ENCODE results near the gene TMEM169.
"Not testable (repeated sequence)": the region's sequence is repeated elsewhere in the genome, so short reads cannot be mapped to it uniquely, and the experiment has no call there.

The TMEM169 gene

DNA sequence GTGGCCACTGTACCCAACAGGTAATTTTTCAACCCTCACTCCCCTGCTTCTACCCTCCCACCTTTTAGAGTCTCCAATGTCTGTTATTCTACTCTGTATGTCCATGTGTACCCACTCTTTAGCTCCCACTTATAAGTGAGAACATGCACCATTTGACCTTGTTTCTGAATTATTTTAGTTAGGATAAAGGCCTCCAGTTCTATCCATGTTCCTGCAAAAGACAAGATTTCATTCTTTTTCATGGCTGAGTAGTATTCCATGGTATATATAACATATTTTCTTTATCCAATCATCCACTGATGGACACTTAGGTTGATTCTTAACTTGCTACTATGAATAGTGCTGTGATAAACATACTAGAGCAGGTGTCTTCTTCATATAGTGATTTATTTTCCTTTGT is 9.2 kb upstream of the TMEM169 start:
- no peak for DNase-seq

DNA sequence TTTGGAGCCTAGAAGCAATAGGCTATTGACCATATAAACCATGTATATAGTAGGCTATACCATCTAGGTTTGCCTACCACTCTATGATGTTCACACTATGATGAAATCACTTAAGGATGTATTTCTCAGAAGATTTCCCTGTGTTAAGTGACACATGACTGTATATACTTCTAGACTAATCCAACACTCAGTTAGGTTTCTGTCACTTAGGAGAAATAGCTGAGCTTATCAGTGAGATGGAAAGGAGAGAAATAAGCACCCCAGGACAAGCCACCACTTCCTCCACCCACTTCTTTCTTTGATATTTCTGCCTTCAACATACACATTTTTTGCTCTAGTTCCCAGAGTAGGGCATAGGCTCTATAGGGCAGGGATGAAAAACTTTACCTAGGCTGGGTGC is 7.9 kb upstream of the TMEM169 start:
- DNase-seq: no peak

DNA sequence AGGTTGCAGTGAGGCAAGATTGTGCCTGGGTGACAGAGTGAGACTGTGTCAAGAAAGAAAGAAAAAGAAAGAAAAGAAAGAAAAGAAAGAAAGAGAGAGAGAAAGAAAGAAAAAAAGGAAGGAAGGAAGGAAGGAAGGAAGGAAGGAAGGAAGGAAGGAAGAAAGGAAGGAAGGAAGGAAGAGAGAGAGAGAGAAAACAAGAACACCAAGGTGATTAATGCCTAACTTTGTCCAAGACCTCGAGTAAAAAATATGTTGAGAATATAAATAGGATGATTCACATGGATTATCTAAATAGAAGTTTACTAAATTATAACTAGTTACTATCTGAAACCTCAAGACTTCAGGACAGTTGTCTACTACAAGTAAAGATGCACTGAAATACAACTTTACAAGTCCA is 7.3 kb upstream of the TMEM169 start:
- no peak for DNase-seq

DNA sequence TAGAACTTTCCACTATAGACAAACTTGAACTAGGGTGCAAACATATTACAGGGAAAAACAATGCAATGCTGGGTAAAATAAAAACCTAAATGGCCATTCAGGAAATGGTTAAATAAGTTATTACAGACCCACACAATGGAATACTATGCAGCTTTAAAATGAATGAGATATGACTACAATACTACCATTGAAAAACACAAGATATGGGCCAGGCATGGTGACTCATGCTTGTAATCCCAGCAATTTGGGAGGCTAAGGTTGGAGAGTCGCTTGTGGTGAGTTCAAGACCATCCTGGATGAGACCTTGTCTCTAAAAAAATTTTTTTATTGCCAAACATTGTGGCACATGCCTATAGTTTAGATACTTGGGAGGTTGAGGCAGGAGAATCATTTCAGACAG is 6.9 kb upstream of the TMEM169 start:
- no peak for DNase-seq

DNA sequence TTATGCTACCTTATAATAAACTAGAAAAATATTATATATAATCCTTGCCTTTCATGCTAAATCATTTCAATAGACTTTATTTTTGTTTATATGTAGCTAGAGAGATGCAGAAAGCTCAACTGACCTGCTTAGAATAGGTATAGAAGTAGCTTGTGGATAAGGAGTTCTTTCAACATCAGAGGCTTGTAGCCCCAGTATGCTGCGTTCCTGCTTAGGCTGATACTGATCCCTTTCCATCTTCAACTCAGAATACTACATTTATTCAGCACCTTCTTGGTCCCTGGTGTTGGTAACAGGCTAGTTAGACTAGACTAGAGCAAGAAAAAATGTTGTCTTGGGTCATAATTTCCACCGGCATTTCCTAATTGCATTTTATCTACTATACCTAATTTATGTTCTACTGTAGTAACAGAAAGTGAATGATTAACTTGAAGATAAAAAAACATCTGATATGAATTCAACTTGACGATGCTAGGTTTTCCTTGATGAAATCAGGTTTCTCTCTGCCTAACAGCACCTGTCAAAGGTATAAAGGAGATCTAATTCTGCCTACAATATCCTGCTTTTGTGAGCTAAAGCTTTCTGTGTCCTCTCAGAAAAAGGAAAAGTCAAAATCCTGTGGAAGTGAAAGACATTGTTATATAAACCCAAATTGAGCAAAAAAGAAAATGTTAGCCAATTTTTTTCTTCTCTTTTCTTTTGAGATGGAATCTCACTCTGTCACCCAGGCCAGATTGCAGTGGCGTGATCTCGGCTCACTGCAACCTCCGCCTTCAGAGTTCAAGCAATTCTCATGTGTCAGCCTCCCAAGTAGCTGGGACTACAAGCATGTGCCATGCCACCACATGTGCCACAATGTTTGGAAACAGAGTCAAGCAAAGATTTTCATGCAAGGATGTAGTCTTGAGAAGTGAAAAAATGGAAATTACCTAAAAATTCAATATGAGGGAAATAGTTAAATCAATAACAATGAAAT is 5.9 kb upstream of the TMEM169 start:
- DNase-seq: no peak

DNA sequence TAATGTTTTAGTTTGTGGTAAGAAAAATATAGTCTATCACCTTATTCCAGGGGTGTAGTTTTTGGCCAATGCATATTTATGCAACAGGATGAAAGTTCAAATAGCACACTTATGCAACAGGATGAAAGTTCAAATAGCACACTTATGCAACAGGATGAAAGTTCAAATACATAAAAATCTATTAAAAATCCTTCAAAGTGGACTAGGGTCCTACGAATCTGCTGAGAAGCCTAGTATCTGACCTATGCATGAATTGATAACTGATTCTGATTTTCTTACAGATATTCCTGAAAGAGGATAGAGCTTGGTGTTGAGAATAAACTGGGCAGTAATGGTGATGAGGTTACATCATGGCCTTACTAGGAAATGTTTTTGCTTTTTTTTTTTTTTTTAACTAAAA is 2.9 kb upstream of the TMEM169 start:
- DNase-seq: no peak

DNA sequence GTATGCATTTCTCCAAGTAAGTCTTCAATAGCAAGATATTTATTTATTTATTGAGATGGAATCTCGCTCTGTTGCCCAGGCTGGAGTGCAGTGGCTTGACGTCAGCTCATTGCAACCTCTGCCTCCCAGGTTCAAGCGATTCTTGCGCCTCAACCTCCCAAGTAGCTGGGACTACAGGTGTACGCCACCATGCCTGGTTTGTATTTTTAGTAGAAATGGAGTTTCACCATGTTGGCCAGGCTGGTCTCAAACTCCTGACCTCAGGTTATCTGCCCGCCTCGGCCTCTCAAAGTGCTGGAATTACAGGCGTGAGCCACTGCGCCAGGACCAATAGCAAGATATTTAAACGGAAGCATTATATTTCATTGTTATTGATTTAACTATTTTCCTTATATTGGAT is 1.7 kb upstream of the TMEM169 start:
- not testable (repeated sequence) for DNase-seq

DNA sequence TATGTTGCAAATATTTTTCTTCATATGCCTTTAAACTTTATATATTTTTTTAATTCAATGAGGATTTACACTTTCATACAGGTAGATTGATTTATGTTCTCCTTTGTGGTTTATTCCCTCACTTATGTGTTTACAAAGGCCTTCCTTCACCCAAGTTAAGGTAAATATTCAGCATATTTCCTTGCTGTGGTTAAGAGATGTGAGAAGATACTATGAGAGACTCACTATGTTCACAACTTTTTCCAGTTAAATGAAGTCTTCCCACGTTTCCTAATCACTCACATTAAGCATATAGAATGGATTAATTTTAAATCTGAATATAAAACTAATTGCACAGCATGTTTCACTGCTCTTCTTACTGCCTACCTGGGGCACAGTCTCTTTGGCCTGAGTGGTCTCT is 707 bp upstream of the TMEM169 start:
- DNase-seq: no peak

DNA sequence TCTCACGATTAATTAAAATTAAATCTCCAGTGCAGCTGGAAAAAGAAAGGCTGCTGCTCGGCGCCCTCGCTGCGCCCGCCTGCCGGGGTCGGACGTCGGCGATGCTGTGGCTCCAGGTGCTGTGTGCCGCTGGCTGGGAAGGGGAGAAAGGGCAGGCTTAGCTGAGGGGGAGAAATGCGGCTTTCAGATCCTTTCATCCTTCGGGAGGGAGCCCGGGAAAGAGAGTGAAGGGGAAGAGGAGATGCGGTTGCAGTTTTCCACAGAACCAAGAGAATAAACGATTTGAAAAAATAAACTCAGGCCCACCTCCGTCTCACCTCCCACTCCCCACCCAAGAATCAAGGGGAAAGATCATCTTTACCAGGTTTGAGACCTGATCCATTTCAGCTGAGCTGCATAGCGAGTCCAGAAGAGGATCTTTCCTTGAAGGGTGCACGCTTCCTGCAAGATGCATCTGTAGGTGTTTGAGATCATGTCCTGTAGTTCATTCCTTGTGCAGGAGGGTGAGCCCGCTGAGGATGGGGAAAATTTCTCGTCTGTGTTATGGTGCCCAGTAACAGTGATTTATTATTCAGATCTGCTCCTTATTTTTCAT is 495 bp downstream of the TMEM169 start:
- DNase-seq: no peak

DNA sequence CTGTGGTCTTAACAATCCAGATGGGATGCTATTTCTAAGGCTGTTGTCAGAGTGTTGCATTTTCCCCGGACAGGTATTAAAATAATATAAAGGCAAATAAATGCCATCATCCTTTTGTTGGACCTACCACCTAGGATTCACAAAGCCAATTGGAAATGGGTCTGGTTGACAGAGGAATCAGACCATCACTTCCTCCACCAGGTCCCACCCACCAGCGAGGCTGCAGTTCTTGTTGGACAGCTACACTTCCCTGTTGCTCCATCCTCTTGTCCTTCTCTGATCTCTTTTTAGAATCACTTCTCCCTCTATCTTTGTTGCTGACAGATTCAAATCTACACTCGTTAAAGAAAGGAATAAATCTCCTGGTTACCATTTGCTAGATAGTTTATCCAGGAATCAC is 1.1 kb downstream of the TMEM169 start:
- DNase-seq: no peak

DNA sequence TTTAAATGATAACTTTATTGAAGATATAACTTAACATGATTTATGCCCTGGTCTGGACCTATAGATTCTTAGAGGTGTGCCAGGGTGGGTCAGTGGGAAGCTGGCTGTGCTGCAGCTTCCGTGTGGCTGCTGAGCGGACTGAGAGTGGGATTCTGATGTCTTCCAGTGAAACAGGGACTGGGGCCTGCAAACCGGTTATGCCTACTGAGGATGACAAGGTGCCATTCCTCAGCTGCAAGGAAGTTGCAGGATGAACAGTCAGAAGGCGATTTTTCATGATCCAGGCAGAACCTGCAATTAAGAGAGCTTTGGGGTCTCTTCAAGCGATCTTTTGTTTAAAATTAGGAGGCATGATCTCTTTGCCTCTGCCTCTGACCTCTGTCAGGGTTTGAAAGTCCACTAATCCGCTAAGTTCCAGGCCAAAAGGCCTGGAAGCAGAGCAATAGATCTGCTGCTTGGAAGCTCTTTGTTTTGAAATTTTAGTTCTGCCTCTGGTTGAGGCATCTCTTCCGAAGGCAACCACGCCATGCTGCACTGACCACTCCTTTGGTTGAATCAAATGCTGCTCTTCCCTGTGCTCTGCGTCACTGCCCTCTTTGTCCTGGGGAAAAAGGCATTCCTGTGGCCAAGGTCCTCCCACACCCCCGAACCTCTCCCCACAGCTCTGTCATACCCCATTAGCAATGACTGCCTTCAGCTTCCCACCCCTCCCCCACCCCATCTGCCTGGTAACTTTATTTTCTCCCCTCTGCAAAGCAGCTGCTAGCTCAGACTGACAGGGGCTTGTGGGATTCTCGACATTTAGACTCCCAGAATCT is 2.0 kb downstream of the TMEM169 start:
- no peak for DNase-seq

DNA sequence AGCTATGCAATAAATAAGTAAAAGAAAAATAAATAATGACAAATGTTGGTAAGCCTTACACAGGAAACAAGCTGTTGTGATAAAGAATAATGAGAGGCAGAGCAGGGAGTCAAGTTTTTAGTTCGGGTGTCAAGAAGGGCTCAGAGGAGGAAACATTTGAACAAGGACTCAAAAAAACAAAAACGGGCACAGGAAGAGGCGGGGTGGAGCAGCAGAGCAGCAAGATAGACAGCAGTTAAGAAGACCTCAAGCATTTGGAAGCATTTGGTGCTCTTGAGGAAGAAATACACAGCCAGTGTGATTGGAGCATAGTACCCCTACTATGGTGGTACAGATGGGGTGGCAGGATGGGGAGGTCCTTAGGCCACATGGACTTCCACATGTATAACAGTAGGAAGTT is 2.8 kb downstream of the TMEM169 start:
- DNase-seq: no peak

DNA sequence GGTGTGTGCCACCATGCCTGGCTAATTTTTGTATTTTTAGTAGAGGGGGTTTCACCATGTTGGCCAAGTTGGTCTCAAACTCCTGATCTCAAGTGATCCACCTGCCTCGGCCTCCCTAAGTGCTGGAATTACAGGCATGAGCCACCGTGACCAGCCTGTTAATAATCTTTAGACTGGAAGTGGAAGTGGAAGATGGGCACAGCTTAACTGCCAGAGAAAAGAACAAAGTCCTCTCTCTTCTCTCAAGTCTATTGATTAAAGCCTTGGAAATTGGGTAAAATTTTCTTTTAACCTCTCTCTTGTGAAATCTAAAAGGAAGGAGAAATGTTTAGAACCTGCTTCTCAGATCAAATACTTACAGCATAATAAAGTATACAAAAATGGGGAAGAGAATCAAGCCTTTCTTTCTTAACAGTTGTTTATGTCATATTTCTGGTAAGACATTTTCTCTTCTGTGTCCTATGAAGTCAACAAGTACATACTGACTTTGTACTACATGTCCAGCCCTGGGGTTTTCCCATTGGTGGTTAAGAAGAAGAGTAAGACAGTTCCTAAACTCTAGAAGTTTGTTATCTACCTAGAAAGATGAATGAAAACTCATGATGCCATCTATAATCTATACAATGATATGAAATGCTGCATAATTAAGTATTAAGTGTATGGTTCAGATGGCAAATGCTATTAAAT is 4.6 kb downstream of the TMEM169 start:
- DNase-seq: no peak

DNA sequence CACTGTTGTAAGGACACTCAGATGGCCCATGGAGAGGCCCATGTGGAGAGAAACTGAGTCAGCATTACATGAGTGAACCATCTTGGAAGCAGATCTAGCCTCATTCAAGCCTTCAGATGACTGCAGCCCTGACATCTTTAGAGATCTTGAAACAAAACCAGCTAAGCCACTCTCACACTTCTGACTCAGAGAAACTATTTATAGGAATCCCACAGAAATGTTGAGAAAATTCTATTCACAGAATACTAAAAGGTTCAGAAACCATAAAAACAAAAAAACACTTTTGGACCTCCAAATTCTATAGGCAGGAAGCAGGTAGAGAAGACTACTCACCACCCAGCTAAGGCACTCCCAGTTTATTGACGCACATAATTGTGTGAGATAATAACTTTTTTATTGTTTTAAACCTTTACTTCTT is 8.7 kb downstream of the TMEM169 start:
- no peak for DNase-seq

DNA sequence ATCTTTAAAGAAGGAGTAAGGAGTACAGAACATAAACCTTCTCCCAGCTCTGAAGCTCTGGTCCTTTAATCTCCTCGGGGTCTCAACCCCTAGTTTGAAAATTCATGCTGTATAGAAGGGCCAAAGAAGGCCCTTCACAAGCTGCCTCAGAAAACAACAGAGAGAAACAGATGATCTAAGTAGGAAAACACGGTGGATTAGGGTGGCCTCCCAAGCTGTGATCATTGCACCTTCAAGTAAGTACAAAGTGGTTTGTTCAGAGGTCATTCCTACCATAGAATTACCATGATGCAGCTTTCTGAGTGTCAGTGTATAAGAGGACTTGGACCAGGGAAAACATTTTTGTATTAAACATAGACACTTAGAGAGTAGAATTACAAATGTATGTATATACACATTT is 10.9 kb downstream of the TMEM169 start:
- no peak for DNase-seq

DNA sequence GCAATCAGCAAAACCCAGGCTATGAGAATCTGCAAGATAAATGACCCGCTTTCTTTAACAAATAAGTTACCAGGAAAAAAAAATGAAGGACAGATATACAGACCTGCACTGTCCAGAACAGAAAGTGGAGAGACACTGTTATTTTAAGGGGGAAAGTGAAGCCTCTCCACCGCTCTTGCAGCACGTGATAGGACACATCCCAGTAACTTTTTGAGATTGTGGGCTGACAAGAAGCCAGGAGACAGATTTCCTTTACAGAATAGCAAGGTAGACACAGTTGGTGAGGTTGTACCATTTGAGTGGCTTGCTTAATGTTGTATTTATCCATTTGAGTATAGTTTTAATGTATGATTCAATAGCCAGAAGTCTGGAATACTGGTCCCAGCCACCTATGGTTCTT is 13.0 kb downstream of the TMEM169 start:
- no peak for DNase-seq

DNA sequence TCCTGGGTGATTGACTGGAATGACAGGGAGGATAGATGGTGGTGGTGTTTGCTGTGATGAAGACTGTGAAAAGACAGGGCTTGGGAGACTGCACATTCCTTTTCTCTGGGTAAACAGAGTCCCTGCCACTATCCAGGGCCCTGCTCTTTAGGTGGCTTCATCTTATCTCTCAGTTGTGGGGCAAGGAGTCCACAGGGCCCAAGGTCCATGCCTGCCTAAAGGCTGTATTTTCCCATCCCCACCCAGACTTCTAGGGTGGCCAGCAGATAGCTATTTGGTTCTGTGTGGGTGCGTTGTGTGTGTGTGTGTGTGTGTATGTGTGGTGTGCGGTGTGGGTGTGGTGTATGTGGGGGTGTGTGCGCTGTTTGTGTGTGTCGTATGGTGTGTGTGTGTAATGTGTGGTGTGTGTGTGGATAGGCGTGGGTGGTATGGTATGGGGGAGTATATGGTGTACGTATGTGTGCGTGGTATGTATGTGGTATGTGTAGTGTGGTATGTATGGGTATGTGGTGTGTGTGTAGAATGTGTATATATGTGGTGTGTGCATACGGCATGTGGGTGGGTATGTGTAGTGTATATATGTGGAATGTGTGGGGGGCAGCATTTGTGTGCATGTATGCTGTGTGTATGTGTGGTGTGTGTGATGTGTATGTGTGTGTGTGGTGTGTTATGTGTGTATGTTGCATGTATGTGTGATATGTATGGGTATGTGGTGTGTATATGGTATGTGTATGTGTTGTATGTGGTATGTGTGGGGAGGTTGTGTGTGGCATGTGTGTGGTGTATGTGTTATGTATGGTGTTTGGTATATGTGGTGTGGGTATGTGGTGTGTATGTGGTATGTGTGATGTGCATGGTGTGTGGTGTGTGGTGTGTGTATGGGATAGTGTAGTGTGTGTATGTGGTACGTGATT is 17.0 kb downstream of the TMEM169 start:
- DNase-seq: no peak

DNA sequence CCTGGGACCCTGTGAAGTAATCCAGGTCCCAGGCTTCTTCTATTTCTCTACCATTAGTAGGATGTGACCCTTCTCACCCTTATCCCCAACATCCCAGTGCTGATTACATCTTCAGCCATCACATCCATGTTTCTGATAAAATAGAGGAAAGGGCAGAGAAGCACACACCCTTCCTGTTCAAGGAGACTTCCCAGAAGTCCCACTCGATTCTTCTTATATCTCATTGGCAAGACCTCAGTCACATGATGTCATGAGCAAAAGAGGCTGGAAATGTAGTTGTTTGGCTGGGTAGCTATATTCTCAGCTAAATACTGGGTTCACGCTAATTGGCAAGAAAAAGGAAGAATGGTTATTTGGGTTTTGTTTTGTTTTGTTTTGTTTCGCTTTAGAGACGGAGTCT is 19.4 kb downstream of the TMEM169 start:
- DNase-seq: no peak

DNA sequence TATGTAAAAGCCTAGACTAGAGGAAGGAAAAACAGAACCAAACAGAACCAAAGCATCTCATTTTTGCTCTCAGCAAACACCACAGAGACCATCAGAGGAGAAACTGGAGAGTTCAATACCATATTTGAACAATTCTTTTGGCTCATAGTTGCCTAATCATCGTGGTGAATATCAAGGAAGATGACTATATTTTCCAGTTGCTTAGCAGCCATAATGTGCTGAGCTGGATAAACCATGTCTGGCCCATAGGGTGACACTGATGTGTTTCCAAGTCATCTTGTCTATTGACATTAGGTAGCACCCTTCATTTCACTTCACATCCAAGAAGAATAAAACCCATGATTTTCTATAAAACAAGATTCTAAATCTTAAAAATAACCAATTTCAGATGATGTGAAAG is 21.5 kb downstream of the TMEM169 start:
- no peak for DNase-seq

DNA sequence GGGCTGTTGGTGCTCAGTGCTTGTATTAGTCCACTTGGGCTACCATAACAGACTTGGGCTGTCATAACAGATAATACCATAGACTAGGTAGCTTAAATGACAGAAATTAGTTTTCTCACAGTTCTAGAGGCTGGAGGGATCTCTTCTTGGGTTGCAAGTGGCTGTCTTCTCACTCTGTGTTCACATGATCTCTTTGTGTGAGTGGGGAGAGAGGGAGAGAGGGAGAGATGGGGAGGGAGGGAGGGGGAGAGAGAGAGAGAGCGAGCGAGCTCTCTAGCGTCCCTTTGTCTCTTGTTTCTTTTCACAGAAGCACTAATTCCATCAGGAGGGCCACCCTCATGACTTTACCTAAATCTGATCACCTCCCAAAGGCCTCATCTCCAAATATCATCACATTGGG is 23.0 kb downstream of the TMEM169 start:
- no peak for DNase-seq

DNA sequence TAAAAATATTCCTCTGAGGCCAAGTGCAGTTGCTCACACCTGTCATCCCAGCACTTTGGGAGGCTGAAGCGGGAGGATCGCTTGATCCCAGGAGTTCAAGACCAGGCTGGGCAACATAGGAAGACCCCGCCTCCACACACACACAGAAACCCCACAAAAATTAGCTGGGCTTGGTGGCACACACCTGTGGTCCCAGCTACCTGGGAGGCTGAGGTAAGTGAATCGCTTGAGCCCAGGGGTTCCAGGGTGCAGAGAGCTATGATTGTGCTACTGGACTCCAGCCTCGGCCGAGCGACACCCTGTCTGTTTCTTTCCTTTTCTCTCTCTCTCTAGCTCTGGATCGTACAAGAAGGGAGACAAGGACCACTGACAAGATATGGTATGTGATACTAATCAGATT is 25.6 kb downstream of the TMEM169 start:
- DNase-seq: no peak

DNA sequence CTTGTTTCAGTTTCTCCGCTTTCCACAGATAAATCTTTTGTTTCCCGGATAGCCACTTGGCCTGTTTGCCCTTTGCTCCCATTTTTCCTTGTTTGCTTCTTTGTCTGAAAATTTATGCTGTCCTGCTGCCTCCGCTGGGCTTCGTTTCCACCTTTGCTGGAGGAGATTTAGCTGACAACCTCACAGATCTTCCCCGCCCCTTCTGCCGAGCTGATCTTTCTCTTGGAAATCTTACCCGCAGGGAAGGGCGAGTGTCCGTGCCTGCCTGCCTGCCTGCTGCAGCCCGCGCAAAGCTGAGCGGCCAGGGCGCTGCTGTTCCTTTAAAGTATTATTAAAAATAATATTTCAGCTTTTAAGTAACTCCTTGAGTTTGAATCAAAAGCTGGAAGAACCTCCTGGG is 26.0 kb downstream of the TMEM169 start:
- no peak for DNase-seq
